ENCODE data around the gene BRD1.
A peak's percentile ranks its signal among the peaks of the same experiment; 100 is the strongest.
"Not testable (repeated sequence)": the region's sequence is repeated elsewhere in the genome, so short reads cannot be mapped to it uniquely, and the experiment has no call there.

The BRD1 gene

DNA sequence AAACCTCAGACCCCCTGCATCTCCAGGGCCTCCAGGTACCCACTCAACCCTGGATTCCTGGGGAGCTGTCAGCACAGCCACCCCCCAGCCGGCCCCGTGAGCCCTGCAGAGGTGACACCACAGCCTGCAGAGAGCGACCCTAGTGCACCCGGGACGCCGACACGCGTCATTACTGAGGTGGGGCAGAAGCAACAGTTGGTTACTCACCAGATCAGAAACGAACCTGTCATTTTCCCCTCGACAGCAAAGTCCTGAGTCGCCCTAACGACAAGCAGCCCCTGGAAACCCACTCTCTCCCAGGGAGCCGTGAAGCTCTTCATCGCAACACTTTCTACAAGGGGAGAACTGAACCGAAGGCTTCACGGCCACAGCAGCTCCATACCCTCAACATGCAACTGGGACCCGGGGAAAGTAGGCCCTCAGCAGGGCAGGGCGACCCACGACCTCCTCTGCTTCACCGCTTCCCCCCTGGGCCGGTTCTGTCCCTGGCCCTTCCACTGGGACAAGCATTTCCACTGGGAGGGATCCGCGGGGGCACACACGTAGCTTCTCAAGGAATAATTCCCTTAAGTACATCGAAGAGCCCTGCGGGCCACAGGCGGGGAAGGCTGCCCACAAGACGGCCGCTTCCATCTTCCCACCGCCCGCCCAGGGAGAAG, 1.6 kb downstream of the BRD1 start:
- DNase-seq: peak; percentile 25

DNA sequence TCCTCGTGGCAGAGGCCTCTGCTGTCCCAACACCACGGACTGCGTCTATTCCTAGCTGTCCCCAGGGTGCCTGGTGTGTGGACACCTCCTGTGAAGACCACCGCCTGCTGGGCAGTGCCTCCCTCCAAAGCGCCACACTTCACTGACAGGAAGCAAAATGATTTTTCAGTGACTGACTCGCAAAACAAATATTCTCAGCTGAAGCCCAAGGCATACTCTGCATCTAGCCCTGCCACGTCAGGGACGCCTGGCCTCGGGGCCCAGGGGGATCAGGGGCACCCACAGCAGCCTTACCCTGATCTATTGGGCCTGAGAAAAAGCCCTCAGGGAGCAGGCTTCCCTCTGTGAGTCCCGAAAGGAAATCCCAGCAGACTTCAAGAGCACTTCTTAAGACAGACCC, 2.2 kb downstream of the BRD1 start:
- DNase-seq: no peak

DNA sequence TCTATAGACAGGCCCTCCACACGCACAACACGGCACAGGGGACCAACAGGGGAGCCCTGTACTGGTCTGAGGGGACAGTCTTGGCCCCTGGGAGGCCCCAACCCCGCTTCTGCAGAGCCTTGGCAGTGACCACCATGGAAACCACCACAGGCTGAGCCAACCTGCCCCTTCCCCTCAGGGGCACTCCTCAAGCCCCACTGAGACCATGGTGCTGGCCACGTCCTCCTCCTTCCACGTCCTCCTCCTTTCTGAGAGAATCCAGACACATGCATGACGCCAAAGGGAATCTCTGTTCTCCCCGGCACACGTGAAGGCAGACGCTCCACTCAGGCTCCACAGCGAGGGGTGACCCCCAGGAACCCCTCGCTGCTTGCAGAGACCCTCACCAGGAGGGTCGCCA, 2.7 kb downstream of the BRD1 start:
- DNase-seq: no peak

DNA sequence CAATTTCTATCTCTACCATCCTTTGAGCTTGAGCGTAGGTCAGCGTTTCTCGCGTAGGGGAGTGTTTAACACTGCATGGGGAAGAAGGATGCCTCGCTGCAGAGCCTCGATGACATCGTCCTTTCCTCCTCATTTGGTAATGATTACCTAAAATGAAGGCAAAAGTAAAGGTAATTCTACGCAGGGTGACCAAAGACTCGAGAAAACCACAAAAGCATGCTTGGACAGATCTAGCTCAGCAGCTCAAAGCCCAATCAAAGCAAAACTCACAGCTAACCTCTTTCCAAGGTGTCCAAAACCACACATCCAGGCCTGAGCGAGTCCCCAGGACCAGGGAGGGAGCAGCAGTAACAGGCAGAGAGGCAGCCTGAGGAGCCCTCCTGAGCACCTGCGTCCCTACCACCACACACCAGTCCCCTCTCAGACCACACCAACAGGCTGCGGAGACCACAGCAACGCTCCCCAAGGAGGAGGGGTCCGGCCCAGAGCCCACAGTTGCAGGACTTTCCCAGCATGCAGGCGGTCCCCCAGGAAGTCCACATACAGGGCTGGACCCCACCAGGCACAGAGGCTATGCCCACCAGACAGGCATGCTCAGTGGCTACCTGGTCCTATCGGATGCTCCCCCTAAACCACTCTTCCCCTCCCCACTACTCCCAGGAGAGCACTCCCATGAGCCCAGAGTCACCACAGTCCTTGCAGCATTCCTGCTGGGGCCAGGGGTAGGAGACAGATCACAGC, 3.3 kb downstream of the BRD1 start:
- no peak for DNase-seq

DNA sequence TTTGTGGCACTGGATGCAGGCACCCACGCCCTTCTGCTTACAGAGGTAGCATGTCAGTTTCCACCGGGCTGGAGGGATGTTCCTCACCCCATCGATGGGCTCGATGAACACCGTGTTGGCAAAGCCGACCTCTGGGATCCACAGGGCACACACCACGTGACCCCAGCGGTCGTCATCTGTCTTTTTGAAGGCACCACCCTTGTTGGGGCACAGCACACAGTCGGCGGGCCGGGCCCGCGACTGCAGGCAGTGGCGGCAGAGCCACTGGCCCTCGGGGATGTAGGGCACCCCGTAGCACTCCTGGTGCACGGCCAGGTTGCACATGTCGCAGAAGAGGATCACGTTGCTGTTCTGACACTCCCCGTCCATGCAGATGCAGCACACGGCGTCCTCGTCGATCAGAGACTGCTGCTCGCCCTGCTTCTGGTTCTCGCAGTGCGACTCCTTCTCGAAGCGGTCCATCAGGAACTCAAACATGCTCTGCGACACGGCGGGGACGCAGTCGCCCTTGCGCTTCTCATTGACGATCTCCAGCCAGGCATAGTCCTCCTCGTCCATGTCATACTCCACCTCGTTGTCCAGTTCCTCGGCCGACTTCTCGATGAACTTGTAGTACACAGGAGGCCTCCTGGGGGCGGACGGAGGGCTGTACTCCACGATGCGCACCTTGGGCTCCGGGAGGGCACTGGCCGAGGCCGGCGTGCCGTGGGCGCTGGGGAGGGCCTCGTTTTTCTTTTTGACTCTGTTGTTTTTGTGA, 4.2 kb downstream of the BRD1 start:
- no peak for DNase-seq

DNA sequence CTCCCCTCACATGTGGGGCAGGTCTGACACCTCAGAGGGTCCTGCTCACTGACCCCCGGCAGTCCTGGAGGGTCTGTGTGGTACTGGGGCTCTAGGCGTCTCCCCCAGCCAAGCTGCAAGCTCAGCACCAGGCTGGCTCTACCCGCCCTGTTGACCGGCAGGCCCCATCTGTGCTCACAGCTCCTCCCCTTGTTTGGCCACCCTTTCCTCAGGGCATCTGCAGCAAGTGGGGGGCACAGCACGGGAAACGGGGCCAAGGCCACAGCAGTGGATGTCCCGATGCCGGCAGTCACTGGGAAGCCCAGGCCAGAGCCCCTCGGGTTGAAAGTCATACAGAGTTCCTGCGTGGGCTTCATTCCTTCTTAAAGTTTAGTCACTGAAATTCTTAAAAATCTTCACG, 5.9 kb downstream of the BRD1 start:
- DNase-seq: not testable (repeated sequence)

DNA sequence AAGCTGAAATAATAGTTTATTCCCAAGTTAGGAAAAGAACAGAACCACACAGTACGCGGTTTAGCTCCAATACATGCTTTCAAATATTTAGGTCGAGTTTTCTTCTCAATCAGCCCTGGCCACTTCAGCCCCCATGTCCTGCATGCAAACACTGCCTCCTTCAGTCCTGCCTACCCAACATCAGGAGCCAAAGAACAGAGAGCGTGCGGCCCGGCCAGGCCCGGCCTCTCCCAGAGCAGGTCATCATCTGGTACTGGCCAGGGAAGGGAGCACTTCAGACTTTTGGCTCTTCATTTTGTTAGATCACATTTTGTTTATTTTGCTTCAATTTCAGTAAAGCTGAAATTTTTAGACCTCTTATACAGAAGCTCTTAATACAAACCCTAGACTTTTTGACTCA, 6.7 kb downstream of the BRD1 start:
- no peak for DNase-seq

DNA sequence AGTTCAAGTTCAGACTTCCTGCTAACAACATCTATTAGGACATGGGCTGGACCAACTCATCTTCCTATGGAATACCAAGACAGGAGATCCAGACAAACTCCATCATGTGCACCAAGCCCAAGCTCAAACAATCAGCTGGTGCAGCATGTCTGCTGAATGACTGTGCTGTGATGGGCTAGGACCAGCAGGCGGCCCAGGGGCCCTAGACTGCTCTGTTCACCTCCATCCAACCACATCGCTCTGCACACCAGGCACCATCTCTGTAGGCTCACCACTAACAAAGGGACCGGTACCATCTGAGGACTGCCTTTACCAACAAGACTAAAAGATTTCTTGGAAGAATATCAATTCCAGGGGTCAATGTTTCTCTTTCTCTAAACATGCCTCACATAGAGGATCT, 10.3 kb downstream of the BRD1 start:
- DNase-seq: no peak

DNA sequence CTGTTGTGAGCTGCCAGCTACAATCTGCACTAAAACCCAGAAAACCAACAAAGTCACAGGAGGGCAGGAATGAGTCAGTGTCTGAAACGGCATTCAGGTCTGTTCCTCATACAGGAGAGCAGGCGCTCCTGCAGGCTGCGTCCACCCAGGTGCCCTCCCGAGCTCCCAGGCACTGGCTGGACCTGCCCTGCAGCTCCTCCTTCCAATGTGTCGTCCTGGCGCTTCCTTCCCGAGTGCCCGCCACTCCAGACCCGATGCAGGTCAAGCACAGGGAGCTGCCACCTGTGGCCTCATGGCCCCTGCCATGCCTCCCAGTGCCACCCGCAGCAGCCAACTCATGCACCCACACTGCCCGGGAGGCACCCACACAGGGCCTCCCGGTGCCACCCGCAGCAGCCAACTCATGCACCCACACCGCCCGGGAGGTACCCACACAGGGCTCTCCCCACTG, 12.0 kb downstream of the BRD1 start:
- no peak for DNase-seq

DNA sequence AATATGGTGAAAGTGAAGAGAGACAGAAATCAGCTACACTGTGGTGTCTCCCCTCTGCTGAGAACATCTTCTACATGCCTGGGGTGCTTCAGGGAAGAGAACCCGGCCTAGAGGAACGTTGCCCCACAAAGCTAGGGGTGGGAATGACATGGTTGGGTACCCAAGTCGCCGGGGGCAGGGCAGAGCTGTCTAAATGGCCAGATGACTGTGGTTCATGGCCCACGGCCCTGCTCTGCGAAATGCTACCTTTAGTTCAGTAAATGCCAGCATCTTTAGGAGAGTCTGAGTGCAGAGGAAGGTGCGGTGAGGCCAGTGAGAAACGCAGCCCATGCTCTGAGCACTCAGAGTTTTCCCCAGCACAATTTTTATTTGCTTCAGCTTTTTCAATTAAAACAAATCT, 12.8 kb downstream of the BRD1 start:
- DNase-seq: no peak

DNA sequence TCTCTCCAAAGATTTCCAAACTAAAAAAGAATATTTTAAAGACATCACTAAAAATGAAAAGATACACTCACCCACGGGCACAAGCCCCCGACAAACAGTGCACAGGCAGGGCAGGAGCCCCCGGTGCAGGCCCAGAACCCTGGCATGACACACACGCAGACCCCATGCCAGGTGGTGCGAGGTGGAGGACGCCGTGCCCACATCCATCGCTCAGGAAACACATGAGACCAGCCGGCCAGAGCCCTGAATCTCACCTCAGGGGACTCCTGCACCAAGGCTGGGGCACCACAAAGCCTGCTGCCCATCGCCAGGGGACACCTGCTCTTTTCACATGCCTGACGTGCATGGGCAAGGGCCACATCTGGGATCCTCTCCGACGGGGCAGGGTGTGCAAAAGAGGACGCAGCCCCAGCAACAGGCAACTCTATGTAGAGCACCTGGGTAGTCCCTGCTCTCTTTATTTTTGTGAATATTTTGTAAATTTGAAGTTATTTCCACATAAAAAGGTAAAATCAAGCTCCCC, 13.4 kb downstream of the BRD1 start:
- DNase-seq: no peak

DNA sequence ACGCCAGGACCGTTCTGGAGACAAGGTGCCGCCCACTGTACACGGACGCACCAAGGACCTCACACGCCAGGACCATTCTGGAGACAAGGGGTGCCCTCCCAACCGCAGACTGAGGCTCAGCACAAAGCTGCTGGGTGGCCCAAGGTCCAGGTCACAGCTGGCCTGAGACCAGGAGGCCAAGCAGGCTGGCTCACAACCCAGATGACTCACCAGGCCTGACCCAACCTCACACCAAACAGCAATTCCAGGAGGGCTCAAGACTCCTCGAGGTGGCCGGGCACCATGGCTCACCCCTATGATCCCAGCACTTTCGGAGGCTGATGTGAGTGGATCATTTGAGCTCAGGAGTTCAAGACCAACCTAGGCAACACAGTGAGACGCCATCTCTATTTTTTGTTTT, 14.8 kb downstream of the BRD1 start:
- no peak for DNase-seq

DNA sequence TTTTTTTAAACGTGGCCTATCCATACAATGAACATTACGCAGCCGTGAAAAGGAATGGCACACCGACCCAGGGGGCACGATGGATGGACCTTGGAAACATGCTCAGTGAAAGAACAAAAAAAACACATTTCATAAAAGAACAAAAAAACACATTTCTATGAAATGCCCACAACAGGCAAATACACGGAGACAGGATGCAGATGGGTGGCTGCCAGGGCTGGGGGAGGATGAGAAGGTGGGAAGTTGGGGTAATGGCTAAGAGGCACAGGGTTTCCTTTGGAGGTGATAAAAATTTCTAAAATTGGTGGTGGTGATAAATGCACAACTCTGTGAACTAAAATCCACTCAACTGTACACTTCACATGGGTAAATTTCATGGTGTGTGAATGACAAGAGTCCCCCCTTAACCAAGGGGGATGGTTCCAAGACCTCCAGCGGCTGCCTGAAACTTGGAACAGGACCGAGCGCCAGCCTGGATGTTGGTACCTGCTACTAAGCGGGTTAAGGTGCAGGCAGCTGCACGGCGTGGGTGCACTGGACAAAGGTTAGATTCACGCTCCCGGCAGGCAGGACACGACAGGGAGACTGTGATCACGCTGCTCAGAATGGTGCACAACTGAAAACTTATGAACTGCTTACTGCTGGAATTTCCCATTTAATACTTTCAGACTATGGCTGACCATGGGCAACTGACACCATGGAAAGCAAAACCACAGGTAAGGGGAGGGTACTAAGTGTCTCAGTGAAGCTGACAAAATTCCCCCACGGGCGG, 16.5 kb downstream of the BRD1 start:
- DNase-seq: no peak

DNA sequence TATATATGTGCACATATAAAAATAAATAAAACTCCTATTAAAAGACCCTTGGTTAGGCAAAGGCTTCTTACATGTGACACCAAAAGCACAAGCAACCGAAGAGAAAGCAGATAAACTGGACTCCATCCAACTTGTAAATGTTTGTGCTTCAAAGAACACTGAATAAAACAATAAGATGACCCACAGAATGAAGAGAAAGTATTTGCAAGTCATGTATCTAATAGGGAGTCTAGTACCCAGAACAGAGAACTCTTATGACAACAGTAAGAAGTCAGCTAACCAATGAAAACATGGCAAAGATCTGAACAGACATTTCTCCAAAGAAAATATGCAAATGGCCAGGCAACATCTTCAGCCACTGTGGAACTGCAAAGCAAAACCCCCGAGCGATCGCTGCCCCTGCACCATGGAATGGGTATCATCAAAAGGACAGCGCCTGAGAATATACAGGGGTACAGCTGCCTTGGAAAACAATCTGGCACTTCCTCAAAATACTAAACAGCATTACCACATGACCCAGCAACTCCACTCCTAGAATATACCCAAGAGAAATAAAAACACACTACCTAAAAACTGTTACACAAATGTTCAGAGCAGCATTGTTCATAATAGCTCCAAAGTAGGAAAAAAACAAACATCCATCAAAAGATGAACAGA, 17.2 kb downstream of the BRD1 start:
- DNase-seq: no peak

DNA sequence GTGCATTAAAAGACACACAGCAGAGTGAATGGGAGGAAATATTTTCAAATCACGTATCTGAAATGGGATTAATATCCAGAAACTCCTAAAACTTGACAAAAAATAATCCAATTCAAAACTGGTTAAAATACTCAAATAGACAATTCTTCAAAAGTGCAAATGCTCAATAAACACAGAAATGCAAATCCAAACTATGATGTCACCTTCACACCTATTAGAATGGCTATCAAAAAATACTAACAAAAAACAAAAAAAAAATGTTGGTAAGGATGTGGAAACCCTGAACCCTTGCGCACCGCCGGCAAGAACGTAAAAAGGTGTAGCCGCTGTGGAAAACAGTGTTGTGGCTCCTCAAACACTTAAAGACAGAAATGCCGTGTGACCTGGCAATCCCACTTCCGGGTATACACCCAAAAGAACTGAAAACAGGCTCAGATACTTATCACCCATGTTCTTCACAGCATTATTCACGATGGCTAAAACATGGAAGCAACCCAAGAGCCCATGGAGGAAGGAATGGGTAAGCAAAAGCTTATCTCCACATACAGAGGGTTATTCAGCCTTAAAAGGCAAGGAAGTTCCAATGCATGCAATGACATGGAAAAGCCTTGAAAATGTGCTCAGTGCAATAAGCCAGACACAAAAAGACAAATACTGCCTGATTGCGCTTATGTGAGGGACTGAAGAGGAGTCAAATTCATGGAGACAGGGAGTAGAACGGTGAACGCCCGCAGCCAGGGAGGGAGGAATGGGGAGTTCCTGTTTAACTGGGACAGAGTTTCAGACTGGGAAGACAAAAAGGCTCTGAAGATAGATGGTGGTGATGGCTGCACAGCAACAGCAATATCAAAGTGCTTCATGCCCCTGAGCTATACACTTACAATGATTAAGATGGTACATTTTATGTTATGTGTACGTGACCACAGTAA, 19.6 kb downstream of the BRD1 start:
- DNase-seq: no peak

DNA sequence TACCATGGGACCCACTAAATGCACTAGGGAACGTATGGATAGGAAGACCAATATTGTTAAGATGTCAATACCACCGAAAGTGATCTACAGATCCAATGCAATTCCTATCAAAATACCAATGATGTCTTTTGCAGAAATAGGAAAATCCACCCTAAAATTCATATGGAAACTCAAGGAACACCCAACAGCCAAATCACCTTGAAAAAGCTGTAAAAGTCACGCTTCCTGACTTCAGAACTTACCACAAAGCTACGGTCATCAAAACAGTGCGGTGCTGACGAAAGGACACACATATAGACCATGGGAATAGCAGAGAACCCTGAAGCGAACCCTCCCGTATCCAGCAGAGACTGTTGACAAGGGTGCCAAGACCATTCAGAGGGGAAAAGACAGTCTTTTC, 20.5 kb downstream of the BRD1 start:
- DNase-seq: no peak

DNA sequence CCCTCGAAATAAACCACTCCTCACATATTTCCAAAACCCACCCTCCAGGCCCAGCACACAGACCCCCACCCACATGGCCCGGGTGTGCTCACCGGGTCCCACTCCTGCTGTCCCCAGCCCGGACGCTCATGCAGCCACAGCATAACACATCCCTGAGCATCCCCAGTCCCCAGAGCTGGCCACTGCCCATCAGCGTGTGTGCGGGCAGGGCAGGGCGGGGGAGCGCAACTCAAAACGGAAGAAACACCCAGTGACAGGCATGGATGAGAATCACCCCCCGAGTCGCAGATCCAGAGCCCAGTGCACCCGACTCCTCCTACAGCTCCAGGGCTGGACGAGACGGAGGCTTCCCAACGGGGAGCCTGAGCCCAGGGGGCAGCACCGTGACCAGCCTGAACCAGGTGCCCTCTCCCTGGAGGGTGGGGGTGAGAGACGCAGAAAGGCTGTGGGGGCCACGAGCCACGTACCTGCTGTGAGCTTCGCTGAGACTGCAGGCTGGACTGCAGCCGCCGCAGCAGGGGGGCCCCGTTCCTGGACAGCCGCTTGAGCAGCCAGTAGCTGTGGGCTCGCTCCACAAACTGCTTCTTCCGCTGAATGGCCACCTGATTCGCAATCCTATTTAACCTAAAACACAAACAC, 23.8 kb downstream of the BRD1 start:
- DNase-seq: no peak

DNA sequence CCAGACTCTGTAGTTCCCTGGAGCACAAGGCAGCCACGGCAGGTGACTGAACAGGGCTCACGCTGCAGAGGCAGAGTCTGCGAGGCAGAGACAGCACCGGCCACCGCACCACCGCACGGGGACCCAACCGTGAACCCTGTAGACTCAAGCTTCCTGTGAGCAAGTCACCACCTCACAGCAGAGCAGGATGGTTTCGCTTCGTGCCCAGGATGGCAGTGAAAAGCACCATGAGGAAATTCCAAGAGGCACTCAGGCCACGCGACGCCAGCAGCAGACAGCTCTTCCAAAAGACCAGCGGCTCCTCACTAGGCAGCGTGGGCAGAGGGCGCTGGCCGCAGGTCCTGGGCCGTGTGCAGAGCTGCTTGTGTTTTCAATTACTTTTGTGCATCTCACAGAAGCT, 24.5 kb downstream of the BRD1 start:
- DNase-seq: no peak

DNA sequence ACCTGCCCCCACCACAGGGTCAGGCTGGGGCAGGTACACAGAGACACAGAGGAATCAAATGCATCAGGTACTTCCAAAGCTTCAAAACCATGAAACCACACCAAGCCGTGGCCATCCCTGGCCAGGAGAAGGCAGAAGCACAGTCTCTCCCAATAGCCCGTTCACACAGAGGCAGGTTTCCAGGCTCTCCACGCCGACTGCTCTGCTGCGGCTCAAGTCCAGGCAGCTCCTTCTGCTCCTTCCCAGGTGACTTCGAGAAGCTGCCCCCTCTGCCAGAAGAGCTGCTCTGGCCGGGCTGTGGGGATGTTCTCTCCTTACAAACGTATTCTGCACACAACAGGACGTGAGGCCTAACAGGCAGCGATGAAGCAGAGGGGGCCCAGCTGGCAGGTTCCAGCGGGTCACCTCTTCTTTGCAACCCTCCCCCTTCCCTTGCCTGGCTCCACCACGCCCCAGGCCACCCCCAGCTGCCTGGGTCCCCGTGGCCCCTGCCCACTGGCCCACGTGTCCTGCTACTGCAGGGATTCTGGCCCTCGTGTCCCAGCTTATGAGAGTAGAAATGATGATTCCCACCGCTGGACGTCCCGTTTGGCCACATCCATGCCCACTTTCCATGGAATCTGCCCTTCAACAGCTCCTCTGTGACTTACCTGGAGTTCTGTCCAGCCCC, 26.1 kb downstream of the BRD1 start:
- no peak for DNase-seq

Data from effector CD8-positive, alpha-beta T cell (primary cell).